Epidermal melanocyte (primary cell): ENCODE results near the gene FLVCR2.
"Not testable (repeated sequence)": the region's sequence is repeated elsewhere in the genome, so short reads cannot be mapped to it uniquely, and the experiment has no call there.

Experiments
- DNase-seq: peaks from one replicate; pipeline ENCODE4 v3.0.0; 2011; ENCODE audit warnings: low spot score; ENCODE audit not compliant: insufficient read length

FLVCR2 gene

GRCh38 chr14:75591987-75592575 lies 13.7 kb downstream of the FLVCR2 start:
- DNase-seq: no peak

GRCh38 chr14:75595226-75595625 lies 16.8 kb downstream of the FLVCR2 start:
- DNase-seq: no peak

GRCh38 chr14:75597149-75597548 lies 18.7 kb downstream of the FLVCR2 start:
- DNase-seq: no peak

DNA sequence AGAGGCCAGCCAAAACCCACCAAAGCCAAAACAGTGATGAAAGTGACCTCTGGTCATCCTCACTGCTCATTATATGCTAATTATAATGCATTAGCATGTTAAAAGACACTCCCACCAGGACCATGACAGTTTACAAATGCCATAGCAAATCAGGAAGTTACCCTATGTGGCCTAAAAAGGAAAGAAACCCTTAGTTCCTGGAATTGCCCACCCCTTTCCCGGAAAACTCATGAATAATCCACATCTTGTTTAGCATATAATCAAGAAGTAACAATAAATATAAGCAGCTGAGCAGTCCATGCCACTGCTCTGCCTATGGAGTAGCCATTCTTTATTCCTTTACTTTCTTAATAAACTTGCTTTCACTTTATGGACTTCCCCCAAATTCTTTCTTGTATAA lies 21.7 kb downstream of the FLVCR2 start:
- DNase-seq: not testable (repeated sequence)

DNA sequence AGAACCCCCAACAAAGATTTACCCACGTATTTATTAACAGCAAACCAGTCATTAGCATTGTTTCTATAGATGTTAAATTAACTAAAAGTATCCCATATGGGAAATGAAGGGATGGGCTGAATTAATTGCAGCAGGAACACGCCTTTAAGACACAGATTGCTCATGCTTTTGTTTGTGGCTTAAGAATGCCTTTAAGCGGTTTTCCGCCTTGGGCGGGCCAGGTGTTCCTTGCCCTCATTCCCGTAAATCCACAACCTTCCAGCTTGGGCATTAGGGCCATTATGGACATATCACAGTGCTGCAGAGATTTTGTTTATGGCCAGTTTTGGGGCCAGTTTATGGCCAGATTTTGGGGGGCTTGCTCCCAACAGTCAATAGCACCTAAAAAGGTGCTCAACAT lies 22.6 kb downstream of the FLVCR2 start:
- not testable (repeated sequence) for DNase-seq

GRCh38 chr14:75602503-75602902 lies 24.1 kb downstream of the FLVCR2 start:
- no peak for DNase-seq

GRCh38 chr14:75604979-75605851 lies 26.8 kb downstream of the FLVCR2 start:
- DNase-seq: no peak

DNA sequence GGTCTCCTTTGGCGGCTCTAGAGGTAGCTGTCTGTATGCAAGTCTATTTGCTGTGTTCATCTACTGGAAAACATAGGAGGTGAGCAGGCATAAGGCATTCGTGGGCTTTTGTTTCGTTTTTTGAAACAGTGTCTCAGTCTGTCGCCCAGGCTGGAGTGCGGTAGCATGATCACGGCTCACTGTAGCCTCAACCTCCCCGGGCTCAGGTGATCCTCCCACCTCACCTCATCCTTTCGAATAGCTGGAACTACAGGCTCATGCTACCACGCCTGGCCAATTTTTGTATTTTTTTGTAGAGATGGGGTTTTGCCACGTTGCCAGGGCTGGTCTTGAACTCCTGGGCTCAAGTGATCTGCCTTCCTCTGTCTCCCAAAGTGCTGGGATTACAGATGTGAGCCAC lies 27.5 kb downstream of the FLVCR2 start:
- no peak for DNase-seq

DNA sequence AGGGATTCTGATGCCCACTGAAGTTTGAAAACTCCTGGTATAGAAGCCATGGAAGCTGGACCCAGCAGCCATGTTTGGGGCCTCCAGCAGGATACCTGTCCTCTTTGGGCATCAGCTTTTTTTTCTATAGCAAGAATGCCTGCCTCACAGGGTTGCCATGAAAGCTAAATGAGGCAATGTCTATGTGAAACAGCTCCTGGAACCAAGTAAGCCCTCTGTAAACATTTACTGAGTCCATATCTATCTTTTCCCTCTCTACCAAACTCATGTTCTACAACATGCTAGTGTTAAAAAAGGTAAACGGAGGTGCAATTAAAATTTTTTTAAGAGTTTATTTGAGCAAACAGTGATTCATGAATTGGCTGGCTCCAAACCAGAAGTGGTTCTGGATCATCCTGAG lies 28.6 kb downstream of the FLVCR2 start:
- DNase-seq: no peak

GRCh38 chr14:75607842-75608640 lies 29.6 kb downstream of the FLVCR2 start:
- no peak for DNase-seq

DNA sequence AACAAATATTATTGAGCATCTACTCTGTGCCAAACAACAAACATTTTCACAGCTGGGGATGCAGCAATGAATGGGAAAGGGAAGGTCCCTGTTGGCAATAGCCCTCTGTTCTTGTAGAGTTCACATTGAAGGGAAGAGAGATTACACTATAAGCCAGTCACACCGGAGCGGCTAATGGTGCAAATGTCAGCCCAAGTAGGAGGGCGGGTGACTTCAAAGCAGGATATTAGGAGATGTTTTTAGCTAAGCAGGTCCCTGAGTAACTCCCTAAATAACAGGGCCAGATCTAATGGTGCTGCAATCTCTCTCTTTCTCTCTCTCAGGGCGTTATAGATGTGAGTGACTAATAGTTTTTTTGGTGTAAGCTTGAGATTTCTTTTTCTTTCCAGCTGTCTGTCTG lies 30.7 kb downstream of the FLVCR2 start:
- no peak for DNase-seq

DNA sequence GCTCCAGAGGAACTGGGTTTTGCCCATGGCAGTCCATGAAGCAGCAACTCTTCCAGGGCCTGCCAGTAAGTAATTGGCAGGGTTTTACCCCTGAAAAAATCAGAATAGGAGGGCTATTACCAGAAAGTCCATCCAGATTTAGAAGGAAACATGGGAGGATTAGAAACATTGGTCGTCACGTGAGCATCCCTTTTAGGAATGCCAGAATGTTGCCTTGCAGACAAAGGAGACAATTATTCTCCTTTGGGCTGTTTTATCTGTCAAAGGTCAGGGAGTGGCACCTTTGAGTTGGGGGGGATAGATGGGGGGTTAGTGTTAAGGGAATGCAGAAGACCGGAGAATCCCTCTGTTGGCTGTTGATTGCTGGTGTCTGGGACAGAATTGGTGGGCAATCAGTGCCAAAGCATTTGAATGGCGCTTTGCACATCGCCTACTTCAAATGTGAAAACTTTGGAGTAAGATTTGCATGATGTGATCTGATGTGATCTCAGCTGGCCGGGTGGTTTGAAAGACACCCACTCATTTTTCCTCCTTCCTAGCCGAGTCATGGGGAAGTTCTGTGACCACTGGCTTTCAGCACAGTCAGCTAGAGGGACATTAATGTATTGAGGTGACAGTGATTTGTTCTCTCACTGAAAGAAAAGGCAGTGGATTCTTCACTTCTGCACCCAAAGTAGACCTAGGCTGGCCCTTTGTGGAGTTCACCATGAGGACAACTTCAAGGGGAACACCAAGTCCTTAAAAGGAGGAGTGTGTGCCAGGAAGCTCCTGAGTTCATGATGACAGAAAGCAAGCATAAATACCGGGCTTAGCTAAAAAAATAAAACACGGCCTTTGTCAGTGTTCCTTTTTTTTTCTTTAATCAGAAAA lies 31.4 kb downstream of the FLVCR2 start:
- DNase-seq: no peak

DNA sequence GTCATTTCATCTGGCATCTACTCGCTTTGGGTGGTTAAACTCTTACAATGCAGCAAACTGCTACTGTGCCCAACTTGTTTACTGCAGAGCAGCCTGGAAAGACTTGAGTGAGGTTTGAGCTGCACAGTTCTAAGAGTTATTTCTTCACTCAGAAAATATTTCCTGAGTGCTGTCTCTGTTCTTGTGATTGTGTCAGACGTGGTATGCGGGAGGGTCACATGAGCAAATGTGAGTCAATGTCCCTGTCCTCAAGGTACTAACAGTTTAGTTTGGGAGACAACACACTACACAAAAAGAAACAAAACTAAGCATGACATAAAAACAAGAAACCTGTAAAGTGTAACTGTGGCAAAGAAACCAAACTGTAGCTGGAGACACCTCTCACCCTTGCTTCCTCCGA lies 32.4 kb downstream of the FLVCR2 start:
- DNase-seq: no peak

GRCh38 chr14:75612157-75612556 lies 33.7 kb downstream of the FLVCR2 start:
- DNase-seq: no peak

GRCh38 chr14:75614179-75614578 lies 35.8 kb downstream of the FLVCR2 start:
- no peak for DNase-seq

GRCh38 chr14:75615200-75615599 lies 36.8 kb downstream of the FLVCR2 start:
- DNase-seq: no peak

DNA sequence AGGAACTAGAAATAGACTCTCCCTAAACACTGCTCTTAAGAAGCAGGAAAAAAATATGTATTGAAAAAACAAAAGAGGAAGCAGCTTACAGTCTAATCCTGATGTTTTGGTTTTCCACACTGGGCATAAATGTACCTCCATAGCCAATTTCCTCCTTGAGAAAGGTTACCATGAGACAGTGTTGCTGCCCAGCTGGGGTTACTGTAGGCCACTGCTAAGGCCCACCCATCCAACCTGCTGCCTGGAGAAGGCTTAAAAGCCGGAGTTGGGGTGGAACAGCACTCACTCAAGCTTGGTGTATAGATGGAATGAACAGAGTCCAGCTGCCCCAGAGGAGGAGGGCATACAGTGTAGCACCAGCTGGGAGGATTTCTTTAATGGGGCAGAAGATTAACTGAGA lies 41.1 kb downstream of the FLVCR2 start:
- no peak for DNase-seq

- no peak for DNase-seq
Observed at GRCh38 chr14:75625034-75625433, 46.6 kb downstream of the FLVCR2 start.

GRCh38 chr14:75626396-75626795 lies 48.0 kb downstream of the FLVCR2 start:
- DNase-seq: no peak

DNA sequence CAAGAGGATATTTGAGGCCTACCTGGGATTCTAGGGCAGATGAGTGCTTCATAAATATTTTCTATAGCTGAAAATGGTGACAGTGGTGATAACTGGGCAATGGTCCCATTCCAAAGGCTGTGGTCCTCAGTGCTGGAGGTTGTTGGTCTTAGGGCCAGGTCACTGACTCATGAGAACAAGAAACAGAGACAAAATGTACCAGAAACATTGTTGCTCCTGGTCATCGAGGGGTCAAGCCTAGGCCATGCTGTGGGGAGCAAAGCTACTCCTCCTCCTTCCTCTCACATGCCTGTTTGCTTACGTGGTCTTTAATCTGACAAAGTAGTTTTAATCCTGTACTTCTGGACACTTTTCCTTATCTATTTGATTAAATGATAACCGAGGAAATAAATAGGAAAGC lies 48.4 kb downstream of the FLVCR2 start:
- no peak for DNase-seq

- no peak for DNase-seq
Observed at GRCh38 chr14:75627406-75627805, 49.0 kb downstream of the FLVCR2 start.
